ENCODE results near the gene OR6C4.
"Not testable (repeated sequence)": the region's sequence is repeated elsewhere in the genome, so short reads cannot be mapped to it uniquely, and the experiment has no call there.

Gene OR6C4

GRCh38 chr12:55572168-55572567, 22.8 kb downstream of the OR6C4 start, which contains the start of gene OR2AP1:
Gene OR2AP1, plus strand, starts transcription at chr12:55572468. Its CDS starts 1,947 bp downstream, at chr12:55574415.
- FAIRE-seq (no peak), DNase-seq (ENCODE audit: insufficient read length, low spot score) (no peak)
- TF ChIP-seq CTCF (IDR thresholded peaks at IDR 0.05; ENCODE audit: insufficient read depth, missing control alignments), result no peak

GRCh38 chr12:55582066-55582465, 32.7 kb downstream of the OR6C4 start:
- FAIRE-seq (no peak), DNase-seq (ENCODE audit: insufficient read length, low spot score) (no peak)
- TF ChIP-seq CTCF (IDR thresholded peaks at IDR 0.05; ENCODE audit: insufficient read depth, missing control alignments), result no peak

GRCh38 chr12:55585817-55586216, 36.4 kb downstream of the OR6C4 start:
- no peak for TF ChIP-seq CTCF (IDR thresholded peaks at IDR 0.05; ENCODE audit: insufficient read depth, missing control alignments)
- DNase-seq (ENCODE audit: insufficient read length, low spot score) (no peak), FAIRE-seq (no peak)

- not testable (repeated sequence) for FAIRE-seq
Measured at GRCh38 chr12:55590152-55590551, 40.8 kb downstream of the OR6C4 start.

More at GRCh38 chr12:55590152-55590551, 40.8 kb downstream of the OR6C4 start:
- DNase-seq (ENCODE audit: insufficient read length, low spot score), result not testable (repeated sequence)
